KMS-11 (cell line): Measurements from ENCODE around the gene KHSRP.
"Not testable (repeated sequence)": the region's sequence is repeated elsewhere in the genome, so short reads cannot be mapped to it uniquely, and the experiment has no call there.

Source experiments
- H2AFZ ChIP-seq: fragments of 200-600 bp; sonication (generic); 2 replicates; pipeline ENCODE4 v1.6.1; 2016; ENCODE audit warnings: antibody characterized with exemption, mixed run types, low read depth
- H3K27ac ChIP-seq: fragments of 200-600 bp; sonication (generic); 2 replicates; pipeline ENCODE4 v1.6.1; 2016; ENCODE audit warnings: mild to moderate bottlenecking, mixed run types
- H3K27me3 ChIP-seq: fragments of 200-600 bp; sonication (generic); 2 replicates; pipeline ENCODE4 v1.6.1; 2017; ENCODE audit warnings: mild to moderate bottlenecking, low read depth, mixed run types, moderate library complexity; ENCODE audit not compliant: insufficient read depth
- H3K36me3 ChIP-seq: fragments of 200-600 bp; sonication (generic); 2 replicates; pipeline ENCODE4 v1.6.1; 2017; ENCODE audit warnings: mild to moderate bottlenecking, mixed run types; ENCODE audit not compliant: insufficient read depth
- H3K4me1 ChIP-seq: fragments of 200-600 bp; sonication (generic); 2 replicates; pipeline ENCODE4 v1.6.1; 2016; ENCODE audit warnings: mild to moderate bottlenecking, low read depth, mixed run types; ENCODE audit not compliant: poor library complexity, severe bottlenecking
- H3K4me2 ChIP-seq: fragments of 200-600 bp; sonication (generic); 2 replicates; pipeline ENCODE4 v1.7.0; 2016; ENCODE audit warnings: mild to moderate bottlenecking, mixed run types
- H3K4me3 ChIP-seq: fragments of 200-600 bp; sonication (generic); IDR thresholded peaks from 2 replicates; pipeline ENCODE4 v1.6.1; 2017; ENCODE audit warnings: low read depth, low read length, mixed read lengths; ENCODE audit not compliant: insufficient read depth
- H3K79me2 ChIP-seq: fragments of 200-600 bp; sonication (generic); 2 replicates; pipeline ENCODE4 v1.6.1; 2016; ENCODE audit warnings: low read depth, mixed run types; ENCODE audit not compliant: insufficient read depth
- H3K9ac ChIP-seq: fragments of 200-600 bp; sonication (generic); 2 replicates; pipeline ENCODE4 v1.6.1; 2016; ENCODE audit warnings: mild to moderate bottlenecking, mixed run types
- H4K20me1 ChIP-seq: fragments of 200-600 bp; sonication (generic); 2 replicates; pipeline ENCODE4 v1.6.1; 2016; ENCODE audit warnings: mild to moderate bottlenecking, mixed run types; ENCODE audit not compliant: insufficient read depth
- CTCF ChIP-seq: fragments of 200-600 bp; sonication (generic); conservative IDR thresholded peaks from 2 replicates; pipeline ENCODE4 v1.6.1; 2017; ENCODE audit warnings: low read depth, mild to moderate bottlenecking, antibody characterized with exemption, low read length, moderate library complexity, mixed read lengths

The KHSRP gene

GRCh38 chr19:6409346-6409745 is 15.3 kb downstream of the KHSRP start:
- no peak overlapping the region for H3K27ac ChIP-seq
- no peaks in the 10 kb centered on the region for H3K4me1 ChIP-seq
- no peaks in the 10 kb centered on the region for H3K36me3 ChIP-seq
- no peaks in the 10 kb centered on the region for H3K79me2 ChIP-seq
- no peaks in the 10 kb centered on the region for H4K20me1 ChIP-seq
- H3K9ac ChIP-seq = no peak overlapping the region
- no peak for TF ChIP-seq CTCF
- H3K4me2 ChIP-seq = no peak overlapping the region
- H2AFZ ChIP-seq = no peak overlapping the region
- no peaks in the 10 kb centered on the region for H3K27me3 ChIP-seq
- H3K4me3 ChIP-seq = no peak overlapping the region

GRCh38 chr19:6406401-6406800 is 18.2 kb downstream of the KHSRP start:
- Histone ChIP-seq H2AFZ (no peak overlapping the region), H3K27me3 (no peaks in the 10 kb centered on the region), H4K20me1 (no peaks in the 10 kb centered on the region), H3K4me2 (no peak overlapping the region), H3K4me1 (no peaks in the 10 kb centered on the region), H3K79me2 (no peaks in the 10 kb centered on the region), H3K27ac (no peak overlapping the region), H3K36me3 (no peaks in the 10 kb centered on the region), H3K4me3 (no peak overlapping the region), H3K9ac (no peak overlapping the region)
- no peak for TF ChIP-seq CTCF

DNA sequence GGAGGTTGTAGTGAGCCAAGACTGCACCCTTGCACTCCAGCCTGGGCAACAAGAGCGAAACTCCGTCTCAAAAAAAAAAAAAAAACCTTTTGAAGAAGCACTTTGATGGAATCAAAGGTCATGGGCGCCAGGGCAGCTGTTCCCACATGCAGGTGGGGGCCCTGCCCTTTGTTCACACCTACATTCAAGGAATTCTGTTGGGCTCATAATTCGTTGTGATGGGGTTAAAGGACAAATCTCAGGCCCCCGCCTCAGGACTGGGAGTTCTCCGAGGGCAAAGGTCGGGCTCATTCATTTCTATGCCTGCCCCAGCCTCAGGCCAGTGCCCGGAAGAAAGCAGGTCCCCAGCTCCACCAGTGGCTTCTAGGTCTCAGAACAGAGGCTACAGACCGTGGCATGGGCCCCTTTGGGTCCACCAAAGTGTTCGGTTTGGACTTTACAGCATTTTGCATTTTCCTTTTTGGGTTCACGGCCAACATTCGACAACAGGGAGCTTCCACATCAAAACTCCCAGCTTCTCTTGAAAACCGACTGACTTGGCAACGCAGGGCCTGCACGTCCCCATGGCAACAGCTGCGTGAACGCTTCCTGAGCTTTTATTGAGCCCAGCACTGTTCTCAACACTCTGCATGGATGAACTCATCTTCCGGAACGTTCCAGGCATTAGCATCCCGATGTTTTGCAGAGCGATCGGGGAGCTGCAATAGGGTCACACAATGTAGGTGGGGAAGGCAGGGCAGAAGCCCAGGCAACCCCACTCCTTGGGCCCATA is 21.6 kb downstream of the KHSRP start:
- Histone ChIP-seq H4K20me1 (no peaks in the 10 kb centered on the region), H3K4me1 (no peaks in the 10 kb centered on the region), H3K27me3 (no peaks in the 10 kb centered on the region), H3K79me2 (no peaks in the 10 kb centered on the region), H3K27ac (no peak overlapping the region), H3K36me3 (no peaks in the 10 kb centered on the region), H2AFZ (no peak overlapping the region), H3K4me3 (no peak overlapping the region), H3K4me2 (no peak overlapping the region), H3K9ac (no peak overlapping the region)
- no peak for TF ChIP-seq CTCF

DNA sequence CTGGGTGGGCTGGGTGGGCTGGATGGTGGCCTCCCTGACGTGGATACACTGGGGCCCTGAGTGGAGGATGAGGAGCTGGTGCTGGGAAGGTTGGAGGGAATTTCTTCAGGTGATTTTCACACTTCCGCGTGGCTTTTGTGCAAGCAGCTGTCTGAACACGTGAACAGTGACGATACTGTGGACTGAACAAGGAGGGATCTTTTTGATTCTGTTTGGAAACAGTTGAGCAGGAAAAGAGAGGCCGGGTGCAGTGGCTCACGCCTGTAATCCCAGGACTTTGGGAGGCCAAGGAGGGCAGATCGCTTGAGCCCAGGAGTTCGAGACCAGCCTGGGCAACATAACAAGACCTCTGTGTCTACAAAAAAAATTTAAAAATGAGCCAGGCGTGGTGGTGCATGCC is 22.6 kb downstream of the KHSRP start:
- Histone ChIP-seq H3K4me2 (no peak overlapping the region), H3K4me3 (no peak overlapping the region), H3K9ac (no peak overlapping the region)

GRCh38 chr19:6400062-6400944 is 24.3 kb downstream of the KHSRP start:
- H4K20me1 ChIP-seq, H2AFZ ChIP-seq, H3K79me2 ChIP-seq, H3K36me3 ChIP-seq, H3K27ac ChIP-seq, H3K9ac ChIP-seq, H3K27me3 ChIP-seq, H3K4me1 ChIP-seq, H3K4me2 ChIP-seq, H3K4me3 ChIP-seq: not testable (repeated sequence)

More for the DNA sequence above, 22.6 kb downstream of the KHSRP start:
- Histone ChIP-seq H2AFZ (no peak overlapping the region), H4K20me1 (no peaks in the 10 kb centered on the region), H3K79me2 (no peaks in the 10 kb centered on the region), H3K27ac (no peak overlapping the region), H3K27me3 (no peaks in the 10 kb centered on the region), H3K36me3 (no peaks in the 10 kb centered on the region), H3K4me1 (no peaks in the 10 kb centered on the region)
- TF ChIP-seq CTCF = no peak
